A549 treated with Hydrocortisone at 1 μM for 4 hours (cell line): ENCODE measurements around the gene CNOT11. TPM values are rescaled to one million over a fixed set of nuclear protein-coding genes. Genes with fewer than 3 reads are reported as not detected.

ENCODE experiments used
- total RNA-seq: library from RNA; stranded (reverse); fragments of 200-300 nt; extraction: Qiagen RNA extraction; gene quantifications from 5 replicates; pipeline ENCODE4 v1.2.3, GENCODE V29; 2022

The CNOT11 gene
- 39.1 to 50.9 TPM (median 41.0 TPM) in 5 replicates for total RNA-seq

DNA sequence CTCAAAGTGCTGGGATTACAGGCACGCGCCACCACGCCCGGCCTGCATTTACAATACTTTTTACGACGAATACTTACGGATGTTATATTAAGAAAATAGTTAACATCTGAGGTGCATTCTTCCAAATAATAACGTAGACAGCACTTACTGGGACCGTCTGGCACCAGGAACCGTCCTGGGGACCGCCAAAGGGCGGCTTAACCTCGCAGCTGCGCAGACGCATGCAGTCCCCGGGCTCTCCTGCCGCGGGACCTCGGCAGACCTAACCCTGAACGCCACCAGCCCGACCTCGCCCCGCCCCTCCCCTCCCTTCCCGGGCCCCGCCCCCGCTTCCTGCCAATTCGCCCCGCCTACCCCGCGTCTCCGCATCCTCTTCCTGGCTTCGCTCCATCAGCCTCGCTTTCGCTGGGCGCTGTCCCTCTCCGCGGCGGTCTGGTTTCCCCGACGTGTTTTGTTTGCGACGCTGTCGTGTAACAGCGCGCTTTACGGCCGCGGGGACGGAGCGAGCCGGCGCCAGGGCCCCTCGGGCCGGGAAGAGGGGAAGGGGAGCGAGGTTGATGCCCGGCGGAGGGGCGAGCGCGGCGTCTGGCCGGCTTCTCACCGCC is at the start of gene CNOT11:
CNOT11 (plus strand) TSS at position 479 of the 605 bp plus-strand sequence; CDS start at position 558, 79 bp downstream.

GRCh38 chr2:101308432-101309210 is 55.9 kb downstream of the CNOT11 start, which contains the start of gene RNF149:
RNF149 (minus strand) TSS chr2:101308701; CDS start chr2:101308588, 113 bp downstream.

Other genes starting within 250 kb of the CNOT11 start
- 76.4 to 104 TPM (median 96.6 TPM) in 5 replicates for gene TBC1D8, start 101.5 kb upstream of the CNOT11 start, total RNA-seq
- 38.4 to 47.3 TPM (median 42.8 TPM) in 5 replicates for gene RNF149, start 55.8 kb downstream of the CNOT11 start, total RNA-seq
- 8.8 to 13.5 TPM (median 12.1 TPM) in 5 replicates for gene CREG2, start 134.6 kb downstream of the CNOT11 start, total RNA-seq
- gene RFX8, start 222.2 kb downstream of the CNOT11 start, total RNA-seq: not detected in 5 replicates